K562 (cell line): ENCODE data around the gene CPT1C. TPM values are rescaled to one million over a fixed set of nuclear protein-coding genes. Genes with fewer than 3 reads are reported as not detected.

Experiments used
- ATAC-seq: fragments of 200-7000 bp; cut with Tn5 transposase; 3 replicates; pipeline ENCODE4 v1.9.1; 2020; ENCODE audit warnings: moderate library complexity
- BruUV-seq: library from RNA; stranded (reverse); fragments of 400-500 nt; replicated peaks from 2 replicates; lab custom pipeline; 2021; lab: Mats Ljungman, UMichigan
- CTCF ChIA-PET: fragments of 300-600 bp; formaldehyde crosslinking; extraction: SDS; loops from one replicate; lab custom pipeline; 2021; ENCODE audit warnings: low intra/inter-chr PET ratio; lab: Yijun Ruan, JAX
- POLR2A ChIA-PET: fragments of 300-600, 350-650 bp; sonication (Branson Sonifier 250); formaldehyde crosslinking; extraction: SDS; loops from one replicate; lab custom pipeline; 2021; ENCODE audit warnings: antibody characterized with exemption, inconsistent platforms; lab: Yijun Ruan, JAX
- DNase-seq, 4 experiments: peaks; one replicate each; pipeline versions ENCODE4 v3.0.0 to v3.0.0-alpha.2; 2011 to 2018; ENCODE audit warnings: low spot score in 3 of 4, mixed read lengths in 3 of 4; ENCODE audit errors: extremely low read depth in 1 of 4
- FAIRE-seq: peaks from 2 replicates; lab custom pipeline; 2011; peaks lifted over from hg19 to GRCh38; lab: Jason Lieb, UNC
- H2AFZ ChIP-seq: 2 replicates; pipeline ENCODE4 v1.6.0; 2011; ENCODE audit warnings: low read depth, low read length, control low read depth, inconsistent platforms
- H3K27ac ChIP-seq: fragments of 200-600 bp; 3 replicates; pipeline ENCODE4 v1.8.0; 2011; ENCODE audit warnings: low read depth, mild to moderate bottlenecking, control low read depth, inconsistent platforms, low read length, moderate library complexity, mixed read lengths; ENCODE audit errors: extremely low read depth
- H3K27me3 ChIP-seq, 2 experiments: fragments of 300-600 bp in 1 of 2; 2 replicates in 1 of 2; 3 replicates in 1 of 2; pipeline versions ENCODE4 v1.6.0 to v1.8.0; 2011; ENCODE audit warnings: inconsistent platforms in 2 of 2, low read length in 2 of 2, mild to moderate bottlenecking in 1 of 2, mixed read lengths in 1 of 2, moderate library complexity in 1 of 2; ENCODE audit not compliant: control insufficient read depth in 2 of 2, insufficient read depth in 2 of 2
- H3K36me3 ChIP-seq: fragments of 300-600 bp; 3 replicates; pipeline ENCODE4 v1.8.0; 2011; ENCODE audit warnings: mild to moderate bottlenecking, low read length, inconsistent platforms; ENCODE audit not compliant: control insufficient read depth, insufficient read depth
- H3K4me1 ChIP-seq, 2 experiments: fragments of 200-600 bp in 1 of 2; replicated peaks in 1 of 2; 2 replicates in 1 of 2; 3 replicates in 1 of 2; pipeline versions ENCODE4 v1.5.1 to v1.8.0; 2011; ENCODE audit warnings: inconsistent platforms in 2 of 2, low read length in 2 of 2, mild to moderate bottlenecking in 1 of 2, mixed read lengths in 1 of 2, moderate library complexity in 1 of 2; ENCODE audit not compliant: control insufficient read depth in 2 of 2, insufficient read depth in 2 of 2
- H3K4me2 ChIP-seq: 2 replicates; pipeline ENCODE4 v1.6.1; 2011; ENCODE audit warnings: low read length, control low read depth, inconsistent platforms, mixed read lengths; ENCODE audit not compliant: insufficient read depth
- H3K4me3 ChIP-seq: fragments of 200-600 bp; sonication (generic), shearing (Covaris generic); 2 replicates; pipeline ENCODE4 v1.5.1; 2016; ENCODE audit warnings: control low read depth, inconsistent platforms
- H3K79me2 ChIP-seq: fragments of 200-600 bp; 3 replicates; pipeline ENCODE4 v1.8.0; 2011; ENCODE audit warnings: low read length, inconsistent platforms; ENCODE audit not compliant: control insufficient read depth, insufficient read depth
- H3K9ac ChIP-seq, 2 experiments: 2 replicates each; pipeline versions ENCODE4 v1.6.0 to v1.6.1; 2011; ENCODE audit warnings: low read depth in 2 of 2, low read length in 2 of 2, control low read depth in 1 of 2, inconsistent platforms in 1 of 2, mild to moderate bottlenecking in 1 of 2, mixed read lengths in 1 of 2; ENCODE audit not compliant: insufficient read depth in 1 of 2
- H3K9me1 ChIP-seq: one replicate; pipeline ENCODE4 v1.6.0; 2011; ENCODE audit warnings: inconsistent platforms, mild to moderate bottlenecking, low read length, moderate library complexity; ENCODE audit not compliant: control insufficient read depth, insufficient read depth
- H3K9me3 ChIP-seq: replicated peaks from 2 replicates; pipeline ENCODE4 v1.5.1; 2011; ENCODE audit warnings: low read depth, low read length, inconsistent platforms; ENCODE audit not compliant: control insufficient read depth, insufficient read depth
- H4K20me1 ChIP-seq: replicated peaks from 2 replicates; pipeline ENCODE4 v1.6.1; 2011; ENCODE audit warnings: low read length, inconsistent platforms, mixed read lengths; ENCODE audit not compliant: control insufficient read depth, insufficient read depth
- AFF4 ChIP-seq: sonication (generic); formaldehyde crosslinking; IDR thresholded peaks from 2 replicates; pipeline ENCODE4 v1.8.0; 2023; ENCODE audit warnings: mild to moderate bottlenecking, missing genetic modification reagents
- ARHGAP35 ChIP-seq: fragments of 450-650 bp; IDR thresholded peaks from 2 replicates; pipeline ENCODE4 v1.6.1; 2018; ENCODE audit not compliant: partially characterized antibody
- GMEB1 ChIP-seq: fragments of 250-450 bp; sonication (Bioruptor Pico); IDR thresholded peaks from 2 replicates; pipeline ENCODE4 v1.4.0; 2020; ENCODE audit warnings: mild to moderate bottlenecking
- MTA2 ChIP-seq: fragments of 450-650 bp; IDR thresholded peaks from 2 replicates; pipeline ENCODE4 v1.6.1; 2016; ENCODE audit warnings: low read depth
- NR4A1 ChIP-seq, 2 experiments: fragments of 250-450 bp in 1 of 2; fragments of 450-650 bp in 1 of 2; sonication (Bioruptor Pico) in 1 of 2; IDR thresholded peaks; 2 replicates each; pipeline versions ENCODE4 v1.4.0 to v1.6.1; 2016 to 2020; ENCODE audit warnings: mild to moderate bottlenecking in 2 of 2, missing compliant biosample characterization in 1 of 2, missing genetic modification characterization in 1 of 2, moderate library complexity in 1 of 2
- RBM22 ChIP-seq: fragments of 200-400 bp; formaldehyde crosslinking; IDR thresholded peaks from 2 replicates; pipeline ENCODE4 v1.6.1; 2018; ENCODE audit warnings: low read length, low read depth; ENCODE audit not compliant: poor library complexity, severe bottlenecking
- RREB1 ChIP-seq: fragments of 250-450 bp; sonication (Bioruptor Pico); IDR thresholded peaks from 2 replicates; pipeline ENCODE4 v1.4.0; 2020
- SAFB ChIP-seq: fragments of 200-400 bp; formaldehyde crosslinking; IDR thresholded peaks from 2 replicates; pipeline ENCODE4 v1.6.1; 2017; ENCODE audit warnings: low read depth, low read length, borderline replicate concordance
- SRSF3 ChIP-seq: fragments of 200-400 bp; formaldehyde crosslinking; IDR thresholded peaks from 2 replicates; pipeline ENCODE4 v1.6.1; 2016; ENCODE audit warnings: mild to moderate bottlenecking, low read length, moderate library complexity; ENCODE audit not compliant: insufficient read depth
- WGBS: fragments of 100-300 bp; shearing (Covaris generic); methylation state at CpG from one replicate; pipeline ENCODE4 v1.1.6; 2016; ENCODE audit warnings: low coverage, mixed read lengths; ENCODE audit not compliant: insufficient coverage; ENCODE audit errors: missing lambda C conversion rate; 5-methylcytosine and 5-hydroxymethylcytosine counted together
- in situ Hi-C: fragments of 300-500 bp; cut with MboI; formaldehyde crosslinking; loops from 4 replicates; pipeline ENCODE4 v1.15.0; 2018; ENCODE audit warnings: inconsistent platforms, mixed read lengths
- intact Hi-C: fragments of 100-400 bp; cut with micrococcal nuclease; formaldehyde crosslinking; loops from 2 replicates; pipeline ENCODE4 v1.14.2; 2022
- polyA plus RNA-seq, 8 experiments: library from polyadenylated mRNA; depleted of rRNA in 4 of 8; stranded (reverse) in 5 of 8; unstranded in 3 of 8; fragments of >200 nt; fragmentation: Nextera tagmentation in 2 of 8; fragmentation: Illumina TruSeq in 1 of 8; extraction: Ambion mirVana in 2 of 8; extraction: Trizol in 1 of 8; gene quantifications; 2 replicates each; pipeline versions ENCODE4 v1.2.1 to v1.2.3, GENCODE V29; 2011 to 2014; ENCODE audit warnings: inconsistent platforms in 1 of 8, missing spikeins in 1 of 8
- total RNA-seq, 7 experiments: library from RNA; depleted of rRNA in 6 of 7; stranded (reverse); fragments of >200 nt in 6 of 7; fragmentation: Illumina TruSeq in 2 of 7; extraction: Trizol in 2 of 7; gene quantifications; 2 replicates each; pipeline versions ENCODE4 v1.2.1 to v1.2.3, GENCODE V29; 2011 to 2021; ENCODE audit warnings: low replicate concordance in 1 of 7

CPT1C gene
- total and polyA plus RNA-seq, 9 of the 15 experiments (the other 6 are each of a cell fraction or from before 2014, with no cell fraction given) = 1.9 to 12.3 (median 3.0) TPM

GRCh38 chr19:49730166-49730565 is 39.2 kb downstream of the CPT1C start:
- FAIRE-seq (no peak), ATAC-seq (no peak), DNase-seq (no peak)
- Histone ChIP-seq H3K9me1 (no peaks in the 10 kb centered on the region), H3K9me3 (no peaks in the 10 kb centered on the region), H3K27ac (no peak overlapping the region), H2AFZ (no peak overlapping the region), H3K36me3 (0 out of 3 replicates have a peak, but pooled peaks cover 2% of the 10 kb centered on the region), H3K4me2 (no peak overlapping the region), H4K20me1 (no peaks in the 10 kb centered on the region), H3K79me2 (no peaks in the 10 kb centered on the region), H3K27me3 (no peaks in the 10 kb centered on the region), H3K4me3 (no peak overlapping the region), H3K4me1 (peaks cover 0 to 8% of the 10 kb centered on the region in 2 experiments; a peak in 4 of 5 replicates), H3K9ac (no peak overlapping the region)
- CTCF ChIA-PET = no interaction called here
- BruUV-seq = no TSS peak
- in situ Hi-C loops = no loop called here
- TF ChIP-seq NR4A1 (CRISPR knock-in tag; IDR thresholded peaks at IDR 0.05) = no peak
- no peak for TF ChIP-seq NR4A1 (tag; IDR thresholded peaks at IDR 0.05)
- TF ChIP-seq AFF4 (CRISPR knock-in tag) = no peak
- TF ChIP-seq SRSF3 = no peak
- no peak for TF ChIP-seq RBM22
- TF ChIP-seq GMEB1 (CRISPR knock-in tag) = no peak
- TF ChIP-seq RREB1 = no peak
- TF ChIP-seq MTA2 = no peak
- TF ChIP-seq ARHGAP35 = no peak
- TF ChIP-seq SAFB = no peak
- 55% methylated on average over 5 of the region's 5 CpGs for WGBS
- POLR2A ChIA-PET = interaction anchor here (0.6 to 0.9 kb wide), 3 partner anchors 13 to 1765 kb away, joined by 3 to 8 read pairs (median 3); no protein-coding TSS in a partner anchor
- intact Hi-C loops = no loop called here
